ENCODE results near the gene SEMA4B.
"Not testable (repeated sequence)": the region's sequence is repeated elsewhere in the genome, so short reads cannot be mapped to it uniquely, and the experiment has no call there.

Gene SEMA4B

DNA sequence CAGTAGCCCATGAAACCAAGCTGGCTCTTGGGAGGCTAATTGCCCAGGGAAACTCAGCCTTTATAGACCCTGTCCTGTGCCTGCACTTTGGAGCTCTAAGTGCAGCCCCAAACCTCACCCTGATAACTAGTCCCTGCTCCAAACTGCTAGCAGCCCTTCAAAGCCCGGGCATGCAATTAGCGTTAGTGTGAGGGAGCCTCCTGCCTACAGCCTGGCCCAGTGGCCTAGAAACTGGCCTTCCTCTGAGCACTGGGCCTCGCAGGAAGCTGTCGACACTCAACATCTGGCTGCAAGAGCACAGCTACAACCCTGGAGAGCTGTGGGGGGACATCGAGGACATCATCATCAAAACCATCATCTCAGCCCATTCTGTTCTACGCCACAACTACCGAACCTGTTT is 56.6 kb downstream of the SEMA4B start:
- DNase-seq (ENCODE audit: low read depth in 3 of 3), result no peak

DNA sequence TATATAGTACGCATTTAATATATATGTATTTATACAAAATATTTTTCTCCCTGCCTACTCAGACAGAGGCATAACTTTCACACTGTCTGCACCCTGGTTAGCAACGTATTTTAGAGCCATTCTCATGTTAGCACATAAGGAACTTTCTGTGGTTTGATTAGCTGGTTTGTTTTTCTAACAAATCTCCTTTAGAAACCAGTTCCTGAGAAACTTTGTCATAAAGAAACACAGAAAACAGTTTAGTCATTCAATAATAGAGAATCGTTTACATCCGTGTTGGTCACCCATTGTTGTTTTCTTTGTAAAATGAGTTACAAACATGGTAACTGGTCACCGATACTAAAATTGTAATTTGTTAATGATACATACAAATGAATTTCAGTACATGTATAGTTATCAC is 58.4 kb downstream of the SEMA4B start:
- DNase-seq (ENCODE audit: low read depth in 3 of 3), result no peak

DNA sequence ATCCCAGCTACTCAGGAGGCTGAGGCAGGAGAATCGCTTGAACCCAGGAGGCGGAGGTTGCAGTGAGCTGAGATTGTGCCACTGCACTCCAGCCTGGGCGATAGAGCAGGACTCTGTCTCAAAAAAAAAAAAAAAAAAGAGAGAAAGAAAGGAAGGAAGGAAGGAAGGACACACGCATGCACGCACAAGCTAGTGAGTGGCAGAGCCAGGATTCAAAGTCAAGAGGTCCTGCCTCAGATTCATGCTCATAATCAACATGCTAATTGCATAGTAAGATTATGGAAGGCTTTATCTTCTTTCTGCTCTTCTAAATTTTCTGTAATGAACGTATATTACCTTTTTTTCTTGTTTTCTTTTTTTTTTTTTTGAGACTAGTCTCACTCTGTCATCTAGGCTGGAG is 59.6 kb downstream of the SEMA4B start:
- not testable (repeated sequence) for DNase-seq (ENCODE audit: low read depth in 3 of 3)

DNA sequence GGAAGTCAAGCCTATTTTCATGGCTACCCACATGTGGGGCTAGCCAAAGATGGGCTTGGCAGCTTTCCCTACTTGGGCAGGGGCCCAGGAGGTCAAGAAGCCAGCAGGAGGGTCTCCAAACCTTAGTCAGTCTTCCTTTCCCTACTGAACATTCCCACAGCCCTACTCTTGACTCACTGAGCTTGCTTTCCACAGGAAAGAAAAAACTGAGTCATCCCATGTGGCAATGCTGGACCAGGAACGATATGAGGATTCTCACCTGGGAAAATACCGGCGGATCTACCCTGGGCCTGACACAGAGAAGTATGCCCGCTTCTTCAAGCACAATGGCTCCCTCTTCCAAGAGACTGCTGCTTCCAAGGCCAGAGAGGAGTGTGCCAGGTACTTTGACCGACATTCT is 60.7 kb downstream of the SEMA4B start:
- no peak for DNase-seq (ENCODE audit: low read depth in 3 of 3)

DNA sequence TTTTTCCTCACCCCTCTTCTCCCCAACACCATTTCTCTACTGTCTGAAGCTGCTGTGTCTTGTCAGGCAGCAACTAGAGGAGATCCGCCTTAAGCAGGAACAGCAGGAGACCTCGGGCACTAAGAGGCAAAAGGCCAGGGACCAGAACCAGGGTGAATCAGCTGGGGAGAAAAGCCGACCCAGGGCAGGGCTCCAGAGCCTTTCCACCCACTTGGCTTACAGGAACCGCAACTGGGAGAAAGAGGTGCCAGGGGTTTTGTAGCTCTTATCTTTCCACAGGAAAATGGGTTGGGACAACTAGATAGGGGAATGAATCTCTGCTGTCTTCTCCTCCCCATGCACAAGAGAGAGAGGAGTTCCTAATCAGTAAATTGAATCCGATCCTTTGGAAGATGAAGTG is 61.3 kb downstream of the SEMA4B start:
- no peak for DNase-seq (ENCODE audit: low read depth in 3 of 3)

DNA sequence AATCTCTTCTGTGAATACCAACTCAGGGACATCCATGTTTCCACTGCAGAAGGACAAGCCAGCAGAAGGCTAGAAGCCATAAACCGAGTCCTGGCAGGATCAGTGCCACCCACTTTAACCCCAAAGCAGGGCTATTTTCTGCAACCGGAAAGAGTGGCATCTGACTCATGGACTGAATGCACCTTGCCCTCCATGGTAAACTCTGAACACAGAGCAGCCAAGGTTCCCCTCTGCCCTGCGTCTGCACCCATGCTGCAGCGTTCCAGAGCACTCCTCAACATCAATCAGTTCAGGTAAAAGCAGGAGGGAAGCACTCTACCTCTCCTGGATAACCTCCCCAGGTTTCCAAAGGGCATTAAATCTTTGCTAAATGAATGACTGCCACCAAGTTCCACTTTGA is 63.5 kb downstream of the SEMA4B start:
- DNase-seq (ENCODE audit: low read depth in 3 of 3), result peak in 2 of 3 donors; percentile 2 to 11

DNA sequence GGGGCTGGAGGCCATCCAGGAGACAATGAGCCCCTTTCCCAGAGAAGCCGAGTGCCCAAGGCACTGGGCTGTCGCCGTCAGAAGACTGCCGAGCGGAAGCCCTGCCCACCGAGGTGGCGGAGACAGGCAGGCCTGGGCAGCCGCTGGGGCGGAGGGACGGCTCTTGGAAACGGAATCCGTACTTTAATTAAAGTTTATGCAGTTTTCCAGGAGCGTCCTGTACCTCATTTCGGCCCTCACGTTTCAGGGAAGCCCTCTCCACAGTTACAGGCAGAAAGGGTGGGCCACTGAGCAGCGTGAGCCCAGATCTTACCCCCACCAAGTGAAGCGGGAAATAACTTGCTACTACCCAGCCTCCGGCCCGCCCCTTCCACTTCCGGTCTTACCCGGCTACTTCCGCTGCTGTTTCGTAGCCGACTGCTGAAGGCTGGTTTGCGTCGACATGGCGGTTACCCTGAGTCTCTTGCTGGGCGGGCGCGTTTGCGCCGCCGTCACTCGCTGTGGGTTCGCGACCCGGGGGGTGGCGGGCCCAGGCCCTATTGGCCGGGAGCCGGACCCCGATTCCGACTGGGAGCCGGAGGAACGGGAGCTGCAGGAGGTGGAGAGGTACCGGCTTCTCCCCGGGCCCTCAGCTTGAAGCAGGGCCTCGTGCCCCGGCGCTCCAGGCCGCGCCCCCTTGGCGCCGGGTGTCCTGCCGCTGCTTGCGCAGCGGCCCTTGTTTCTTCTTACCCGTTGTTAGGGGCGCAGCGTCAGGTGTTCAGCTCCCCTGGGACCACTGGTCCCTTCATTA is 64.3 kb downstream of the SEMA4B start, which contains the start of gene NGRN:
Gene NGRN (plus strand): TSS at position 402 of the 790 bp plus-strand sequence. CDS start 41 bp downstream, at position 443.
- peak; percentile 82 to 92 (median 85) for DNase-seq (ENCODE audit: low read depth in 3 of 3)

DNA sequence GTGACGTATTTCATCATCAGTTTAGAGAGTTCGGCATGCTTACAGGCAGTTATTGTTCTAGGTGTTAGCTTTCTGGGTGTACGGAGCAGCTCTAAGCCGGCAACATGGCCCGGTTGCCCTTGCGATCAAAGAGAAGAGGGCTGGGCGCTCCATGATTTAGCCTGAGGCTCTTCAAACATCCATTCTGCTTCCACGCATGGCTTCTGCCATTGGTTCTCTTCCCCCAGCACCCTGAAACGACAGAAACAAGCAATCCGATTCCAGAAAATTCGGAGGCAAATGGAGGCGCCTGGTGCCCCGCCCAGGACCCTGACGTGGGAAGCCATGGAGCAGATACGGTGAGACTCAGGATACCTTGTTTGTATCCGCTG is 64.9 kb downstream of the SEMA4B start:
- DNase-seq (ENCODE audit: low read depth in 3 of 3), result peak; percentile 12 to 44 (median 14)

DNA sequence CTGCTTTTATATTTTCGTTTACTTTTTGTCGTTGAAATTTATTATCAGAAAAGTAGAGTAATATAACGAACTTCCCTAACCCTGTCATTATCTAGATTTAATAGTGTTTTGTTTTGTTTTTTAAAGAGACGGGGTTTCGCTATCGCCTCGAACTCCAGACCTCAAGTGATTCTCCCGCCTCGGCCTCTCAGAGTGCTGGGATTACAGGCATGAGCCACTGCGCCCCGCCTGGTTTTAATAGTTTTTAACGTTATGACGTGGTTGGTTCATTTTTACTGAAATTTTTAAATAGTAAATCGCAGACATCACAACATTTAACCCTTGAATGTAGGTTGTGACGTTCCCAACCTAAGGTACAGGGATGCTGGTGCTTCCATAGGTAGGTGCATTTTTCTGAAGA is 65.4 kb downstream of the SEMA4B start:
- DNase-seq (ENCODE audit: low read depth in 3 of 3), result no peak

DNA sequence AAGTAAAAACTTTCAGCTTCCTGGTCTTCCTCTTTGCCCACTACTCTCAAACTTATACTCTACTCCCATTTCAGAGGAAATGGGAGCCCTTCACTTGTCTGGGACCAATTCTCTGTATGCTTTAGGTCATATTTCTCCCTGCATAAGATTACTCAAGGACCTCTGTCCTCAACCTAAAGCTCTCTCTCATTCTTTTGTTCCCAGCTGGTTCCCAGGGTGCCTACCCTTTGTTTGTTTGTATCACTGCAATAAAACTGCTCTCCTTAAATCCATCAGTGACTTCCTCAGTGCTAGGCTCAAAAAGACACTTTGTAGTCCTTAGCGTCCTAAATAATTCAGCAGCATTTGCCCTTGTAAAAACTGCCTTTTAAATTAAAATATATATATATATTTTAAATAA is 67.3 kb downstream of the SEMA4B start:
- DNase-seq (ENCODE audit: low read depth in 3 of 3), result no peak

DNA sequence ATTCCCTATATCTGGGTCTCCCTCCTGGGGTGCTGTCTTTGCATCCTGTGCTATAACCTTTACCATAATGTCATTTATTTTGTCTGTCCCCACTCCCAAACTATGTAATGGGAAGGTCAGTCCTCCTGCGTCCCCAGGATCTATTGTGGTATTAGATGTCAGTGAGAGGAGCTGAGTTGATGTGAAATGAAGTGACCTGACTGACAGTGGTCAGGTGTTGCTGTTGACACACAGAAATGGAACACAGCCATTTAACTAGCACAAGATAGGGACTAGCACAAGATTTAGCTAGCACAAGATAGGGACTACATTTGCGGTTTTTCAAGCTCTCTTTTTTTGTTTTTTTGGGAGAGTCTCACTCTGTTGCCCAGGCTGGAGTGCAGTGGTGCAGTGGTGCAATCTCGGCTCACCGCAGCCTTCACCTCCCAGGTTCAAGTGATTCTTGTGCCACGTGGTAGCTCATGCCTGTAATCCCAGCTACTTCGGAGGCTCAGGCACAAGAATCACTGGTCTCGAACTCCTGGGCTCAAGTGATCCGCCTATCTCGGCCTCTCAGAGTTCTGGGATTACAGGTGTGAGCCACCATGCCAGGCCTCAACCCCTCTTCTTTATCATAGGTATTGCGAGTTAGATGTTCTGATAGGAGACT is 69.5 kb downstream of the SEMA4B start:
- no peak for DNase-seq (ENCODE audit: low read depth in 3 of 3)

DNA sequence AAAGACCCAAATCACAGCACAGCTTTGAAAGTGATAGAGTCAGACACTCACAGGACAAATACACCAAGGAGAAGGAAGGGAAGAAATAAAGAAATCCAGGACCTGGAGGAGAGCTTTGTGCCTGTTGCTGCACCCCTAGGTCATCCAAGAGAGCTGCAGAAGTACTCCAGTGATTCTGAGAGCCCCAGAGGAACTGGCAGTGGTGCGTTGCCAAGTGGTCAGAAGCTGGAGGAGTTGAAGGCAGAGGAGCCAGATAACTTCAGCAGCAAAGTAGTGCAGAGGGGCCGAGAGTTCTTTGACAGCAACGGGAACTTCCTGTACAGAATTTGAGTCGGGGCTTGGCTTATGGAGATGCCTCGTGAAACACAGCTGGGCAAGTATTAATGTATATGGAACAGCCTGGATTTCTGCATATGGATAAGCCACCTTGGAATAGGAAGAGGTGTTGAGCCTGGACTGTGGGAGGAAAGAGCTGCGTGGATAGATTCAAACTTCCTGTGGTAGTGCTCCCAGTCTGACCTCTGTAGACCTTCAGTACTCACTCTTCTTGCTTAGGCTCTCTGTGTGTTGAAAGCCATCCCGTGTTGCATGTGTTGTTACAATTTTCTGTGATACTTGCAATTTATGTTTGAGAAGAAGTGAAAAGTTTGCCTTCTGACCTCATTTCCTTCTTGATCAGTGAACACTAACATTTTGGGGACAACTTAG is 70.5 kb downstream of the SEMA4B start:
- DNase-seq (ENCODE audit: low read depth in 3 of 3), result no peak

DNA sequence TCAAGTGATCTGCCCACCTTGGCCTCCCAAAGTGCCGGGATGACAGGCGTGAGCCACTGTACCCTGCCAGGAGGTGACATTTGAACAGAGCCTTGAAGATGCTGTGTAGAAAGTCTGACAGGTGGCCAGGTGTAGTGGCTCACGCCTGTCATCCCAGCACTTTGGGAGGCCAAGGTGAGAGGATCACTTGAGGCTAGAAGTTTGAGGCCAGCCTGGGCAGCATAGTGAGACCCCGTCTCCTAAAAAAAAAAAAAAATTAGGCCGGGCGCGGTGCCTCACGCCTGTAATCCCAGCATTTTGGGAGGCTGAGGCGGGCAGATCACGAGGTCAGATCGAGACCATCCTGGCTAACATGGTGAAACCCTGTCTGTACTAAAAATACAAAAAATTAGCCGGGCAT is 77.3 kb downstream of the SEMA4B start:
- DNase-seq (ENCODE audit: low read depth in 3 of 3), result not testable (repeated sequence)

Data from stimulated activated CD4-positive, alpha-beta T cell treated with anti-CD3 and anti-CD28 coated beads, TNF-alpha, amount 100 ng/mL, for 48 hours (primary cell).